Activated effector memory CD4-positive, alpha-beta T cell treated with anti-CD3 and anti-CD28 coated beads, Interleukin-2, amount 50 U/mL, for 16 hours (primary cell): ENCODE results near the gene PATL1.
"Not testable (repeated sequence)": the region's sequence is repeated elsewhere in the genome, so short reads cannot be mapped to it uniquely, and the experiment has no call there.

Experiments
- DNase-seq: peaks from one replicate; pipeline ENCODE4 v3.0.0-alpha.2; 2020

The PATL1 gene, protein sequence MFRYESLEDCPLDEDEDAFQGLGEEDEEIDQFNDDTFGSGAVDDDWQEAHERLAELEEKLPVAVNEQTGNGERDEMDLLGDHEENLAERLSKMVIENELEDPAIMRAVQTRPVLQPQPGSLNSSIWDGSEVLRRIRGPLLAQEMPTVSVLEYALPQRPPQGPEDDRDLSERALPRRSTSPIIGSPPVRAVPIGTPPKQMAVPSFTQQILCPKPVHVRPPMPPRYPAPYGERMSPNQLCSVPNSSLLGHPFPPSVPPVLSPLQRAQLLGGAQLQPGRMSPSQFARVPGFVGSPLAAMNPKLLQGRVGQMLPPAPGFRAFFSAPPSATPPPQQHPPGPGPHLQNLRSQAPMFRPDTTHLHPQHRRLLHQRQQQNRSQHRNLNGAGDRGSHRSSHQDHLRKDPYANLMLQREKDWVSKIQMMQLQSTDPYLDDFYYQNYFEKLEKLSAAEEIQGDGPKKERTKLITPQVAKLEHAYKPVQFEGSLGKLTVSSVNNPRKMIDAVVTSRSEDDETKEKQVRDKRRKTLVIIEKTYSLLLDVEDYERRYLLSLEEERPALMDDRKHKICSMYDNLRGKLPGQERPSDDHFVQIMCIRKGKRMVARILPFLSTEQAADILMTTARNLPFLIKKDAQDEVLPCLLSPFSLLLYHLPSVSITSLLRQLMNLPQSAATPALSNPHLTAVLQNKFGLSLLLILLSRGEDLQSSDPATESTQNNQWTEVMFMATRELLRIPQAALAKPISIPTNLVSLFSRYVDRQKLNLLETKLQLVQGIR

DNA sequence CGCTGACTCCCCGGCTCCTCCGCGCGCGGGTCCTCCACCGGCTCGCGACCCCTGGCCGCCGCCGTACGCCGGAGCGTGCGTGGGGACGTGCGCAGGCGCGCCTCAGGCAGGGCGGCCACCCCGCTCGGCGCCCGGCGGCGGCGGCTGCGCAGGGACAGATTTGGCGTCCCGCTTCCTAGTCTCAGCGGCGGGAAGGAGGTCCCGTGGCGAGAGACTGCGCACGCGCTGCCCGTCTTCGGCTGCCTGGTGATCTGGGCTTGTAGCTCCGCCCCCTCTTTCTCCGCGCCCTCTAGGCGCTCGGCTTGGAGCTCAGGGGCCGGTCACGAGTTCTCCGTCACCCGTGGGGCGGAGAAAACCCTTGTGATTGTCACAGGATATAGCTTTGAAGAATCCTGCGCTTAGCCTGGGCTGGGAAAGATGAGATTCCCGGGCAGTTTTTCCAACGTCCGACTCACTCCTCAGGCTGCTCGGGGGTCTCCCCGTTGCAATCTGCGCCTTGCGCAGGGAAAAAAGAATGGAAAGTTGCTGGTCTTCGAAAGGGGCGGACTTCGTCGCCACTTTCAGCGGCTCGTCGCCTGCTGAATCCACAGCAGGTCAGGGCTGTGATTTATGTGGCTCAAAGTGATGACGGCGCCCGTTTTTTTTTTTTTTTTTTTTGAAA is at the start of gene PATL1:
Gene PATL1, minus strand, starts transcription at position 88 of the 661 bp plus-strand sequence. CDS start 142 bp downstream, outside the sequence.
- DNase-seq: peak; percentile 100

DNA sequence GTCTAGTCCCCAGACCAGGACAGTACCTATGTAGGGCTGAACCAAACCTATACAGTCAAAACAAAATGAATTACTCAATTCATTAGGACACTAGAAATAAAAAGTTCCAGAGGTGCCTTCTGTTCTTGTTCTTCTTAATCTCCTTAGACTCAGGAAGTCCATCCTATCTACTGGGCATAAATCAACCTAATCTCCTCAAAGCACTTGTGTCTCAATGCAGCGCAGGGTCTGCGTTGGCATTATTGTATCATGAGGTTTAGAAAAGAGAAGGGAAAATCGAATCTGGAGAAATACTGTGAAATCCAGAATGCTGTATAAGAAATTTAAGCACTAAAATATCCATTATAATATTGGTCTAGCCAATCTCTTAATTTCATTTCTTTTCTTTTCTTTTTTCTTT is 47.2 kb upstream of the PATL1 start:
- DNase-seq: no peak

DNA sequence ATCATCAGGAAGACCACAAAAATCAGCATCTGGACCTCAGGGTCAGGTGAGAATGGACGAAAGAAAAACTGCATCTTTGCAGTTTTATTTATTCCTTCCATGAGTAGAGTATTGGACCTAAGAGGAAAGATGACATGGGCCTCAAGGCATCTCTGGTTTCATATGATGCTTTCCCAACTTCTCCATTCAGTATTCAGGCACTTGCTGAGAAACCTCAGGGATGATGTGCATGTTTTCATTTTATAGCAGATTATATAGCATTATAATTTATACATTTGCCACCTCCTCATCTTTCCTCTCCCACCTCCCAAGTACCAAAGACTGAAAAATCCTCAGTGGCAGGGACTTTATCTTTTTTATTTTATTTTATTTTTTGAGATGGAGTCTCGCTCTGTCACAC is 44.9 kb upstream of the PATL1 start, which contains the start of gene OR10V1:
Gene OR10V1, minus strand, starts transcription at position 101 of the 400 bp plus-strand sequence. Its CDS starts 0 bp downstream, at position 101.
- DNase-seq: no peak

DNA sequence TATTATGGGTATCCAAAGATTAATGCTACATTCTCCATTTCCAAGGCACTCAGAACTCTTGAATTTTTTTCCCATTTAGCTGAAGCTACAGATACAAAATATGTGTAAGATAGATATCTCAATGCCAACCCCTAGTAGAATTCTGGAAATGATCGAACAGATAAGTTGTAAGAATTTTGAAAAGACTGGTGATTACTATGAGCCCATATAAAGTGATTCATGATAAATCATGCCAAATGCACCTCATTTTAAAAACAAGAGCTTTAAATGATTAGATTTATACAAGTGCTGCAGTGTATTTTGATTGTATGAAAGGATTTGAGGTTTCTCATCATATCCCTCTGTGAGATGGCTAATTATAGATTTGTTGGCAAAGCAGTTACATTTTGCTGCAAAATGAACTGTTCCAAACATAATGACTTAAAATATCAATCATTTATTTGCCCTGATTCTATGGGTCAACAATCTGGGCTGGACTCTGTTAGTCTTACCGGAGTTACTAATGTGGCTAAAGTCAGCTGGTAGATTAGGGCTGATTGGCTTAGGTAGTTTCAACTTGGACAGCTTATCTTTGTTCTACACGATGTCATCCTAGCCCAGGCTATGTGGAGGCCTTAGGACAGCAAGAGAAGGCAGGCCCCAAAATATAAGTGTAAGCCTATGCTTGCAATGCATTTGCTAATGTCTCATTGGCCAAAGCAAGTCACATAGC is 41.5 kb upstream of the PATL1 start:
- DNase-seq: no peak

DNA sequence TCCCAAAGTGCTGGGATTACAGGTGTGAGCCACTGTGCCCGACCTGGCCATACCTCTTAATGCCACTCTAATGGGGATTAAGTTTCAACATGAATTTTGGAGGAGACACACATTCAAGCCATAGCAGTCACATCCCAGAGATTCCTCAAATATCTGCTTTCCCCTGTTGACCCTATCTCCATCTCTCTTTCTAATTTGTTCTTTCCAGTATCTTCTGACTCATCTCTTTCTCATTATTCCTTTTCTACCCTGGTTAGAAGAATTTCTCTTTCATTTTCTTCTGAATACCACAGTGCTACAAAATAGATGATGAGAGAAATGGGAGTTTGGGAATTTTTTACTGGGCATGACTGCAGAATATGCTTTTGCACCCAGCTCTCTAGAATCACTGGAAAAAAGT is 39.7 kb upstream of the PATL1 start:
- DNase-seq: no peak

DNA sequence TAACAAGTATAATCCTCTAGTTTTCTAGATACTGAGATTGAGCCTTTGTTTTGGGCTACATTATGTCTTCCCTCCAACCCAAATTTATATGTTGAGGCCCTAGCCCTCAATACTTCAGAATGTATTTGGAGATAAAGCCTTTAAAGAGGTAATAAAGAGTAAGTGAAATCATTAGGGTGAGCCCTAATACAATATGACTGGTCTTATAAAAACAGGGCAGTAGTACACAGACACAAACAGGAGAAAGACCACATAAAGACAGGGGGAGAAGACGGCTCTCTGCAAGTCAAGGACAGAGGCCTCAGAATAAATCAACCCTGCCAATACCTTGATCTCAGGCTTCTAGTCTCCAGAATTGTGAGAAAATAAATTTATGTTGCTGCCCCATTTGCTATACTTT is 38.5 kb upstream of the PATL1 start:
- no peak for DNase-seq

DNA sequence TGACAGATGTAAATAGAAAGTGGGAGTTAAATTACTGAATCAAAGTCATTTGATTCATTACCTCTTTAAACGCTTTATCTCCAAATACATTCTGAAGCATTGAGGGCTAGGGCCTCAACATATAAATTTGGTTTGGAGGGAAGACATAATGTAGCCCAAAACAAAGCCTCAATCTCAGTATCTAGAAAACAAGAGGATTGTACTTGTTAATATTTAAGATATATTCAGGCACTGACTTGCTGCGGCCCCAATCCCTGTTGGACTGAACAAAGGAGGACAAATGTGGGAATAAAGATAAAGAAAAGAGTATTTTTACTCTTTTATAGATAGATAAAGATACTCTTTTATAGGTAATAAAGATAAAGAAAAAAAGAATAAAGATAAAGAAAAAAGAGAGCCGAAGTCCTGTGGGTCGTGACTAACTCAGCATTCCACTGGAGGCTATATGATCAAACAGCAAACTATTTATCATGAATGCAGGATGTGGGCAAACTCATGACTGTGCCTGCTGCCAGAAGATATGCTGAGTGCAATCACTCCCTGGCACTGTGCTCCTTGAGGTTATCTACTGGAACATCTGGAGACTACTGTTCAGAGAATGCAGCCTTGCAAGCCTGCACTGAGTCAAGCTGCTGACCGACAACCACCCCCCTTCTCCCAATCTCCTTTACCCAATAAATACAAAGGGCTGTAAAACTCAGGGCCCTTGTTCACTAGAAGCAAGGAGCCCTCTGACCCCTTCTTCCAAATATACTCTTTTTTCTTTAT is 37.9 kb upstream of the PATL1 start:
- no peak for DNase-seq

DNA sequence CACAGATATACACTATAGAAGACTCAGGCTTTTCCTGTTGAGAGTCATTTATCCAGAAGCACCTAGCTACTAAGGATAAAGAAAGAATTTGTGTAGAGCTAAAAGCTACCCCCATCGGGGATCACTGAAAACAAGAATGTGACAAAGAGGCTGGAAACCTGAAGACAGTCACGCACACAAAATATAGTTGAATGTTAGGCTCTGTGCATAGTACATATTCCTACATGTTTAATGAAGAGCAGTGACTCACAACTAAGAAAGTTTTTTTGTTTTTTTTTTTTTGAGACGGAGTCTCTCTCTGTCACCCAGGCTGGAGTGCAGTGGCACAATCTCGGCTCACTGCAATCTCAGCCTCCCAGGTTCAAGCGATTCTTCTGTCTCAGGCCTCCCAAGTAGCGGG is 36.5 kb upstream of the PATL1 start:
- DNase-seq: no peak

DNA sequence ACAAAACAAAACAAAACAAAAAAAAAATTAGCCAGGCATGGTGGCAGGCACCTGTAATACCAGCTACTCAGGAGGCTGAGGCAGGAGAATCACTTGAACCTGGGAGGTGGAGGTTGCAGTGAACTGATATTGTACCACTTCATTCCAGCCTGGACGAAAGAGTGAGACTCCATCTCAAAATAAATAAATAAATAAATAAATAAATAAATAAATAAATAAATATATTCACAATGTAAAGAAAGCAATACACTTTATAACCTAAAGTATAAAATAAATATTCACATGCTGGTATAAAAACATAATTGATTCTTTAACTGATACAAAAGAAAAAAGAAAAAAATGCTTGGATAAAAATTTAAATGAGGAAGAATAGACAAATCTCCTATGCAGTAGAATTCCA is 34.7 kb upstream of the PATL1 start:
- not testable (repeated sequence) for DNase-seq

DNA sequence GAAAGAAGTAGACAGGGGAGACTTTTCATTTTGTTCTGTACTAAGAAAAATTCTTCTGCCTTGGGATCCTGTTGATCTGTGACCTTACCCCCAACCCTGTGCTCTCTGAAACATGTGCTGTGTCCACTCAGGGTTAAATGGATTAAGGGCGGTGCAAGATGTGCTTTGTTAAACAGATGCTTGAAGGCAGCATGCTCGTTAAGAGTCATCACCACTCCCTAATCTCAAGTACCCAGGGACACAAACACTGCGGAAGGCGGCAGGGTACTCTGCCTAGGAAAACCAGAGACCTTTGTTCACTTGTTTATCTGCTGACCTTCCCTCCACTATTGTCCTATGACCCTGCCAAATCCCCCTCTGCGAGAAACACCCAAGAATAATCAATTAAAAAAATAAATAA is 31.3 kb upstream of the PATL1 start:
- not testable (repeated sequence) for DNase-seq

DNA sequence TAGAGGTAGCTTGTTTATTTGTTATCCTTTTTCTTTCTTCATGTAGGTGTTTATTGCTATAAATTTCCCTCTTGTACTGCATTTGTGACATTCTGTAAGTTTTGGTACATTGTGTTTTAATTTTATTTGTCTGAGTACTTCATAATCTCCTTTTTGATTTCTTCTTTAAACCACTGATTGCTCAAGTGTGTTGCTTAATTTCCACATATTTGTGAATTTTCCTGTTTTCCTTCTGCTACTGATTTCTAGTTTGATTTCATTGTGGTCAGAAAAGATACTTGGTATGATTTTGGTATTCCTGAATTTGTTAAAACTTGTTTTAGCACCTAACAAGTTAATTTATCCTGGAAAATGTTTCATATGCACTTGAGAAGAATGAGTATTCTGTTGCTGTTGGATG is 29.7 kb upstream of the PATL1 start:
- DNase-seq: no peak

DNA sequence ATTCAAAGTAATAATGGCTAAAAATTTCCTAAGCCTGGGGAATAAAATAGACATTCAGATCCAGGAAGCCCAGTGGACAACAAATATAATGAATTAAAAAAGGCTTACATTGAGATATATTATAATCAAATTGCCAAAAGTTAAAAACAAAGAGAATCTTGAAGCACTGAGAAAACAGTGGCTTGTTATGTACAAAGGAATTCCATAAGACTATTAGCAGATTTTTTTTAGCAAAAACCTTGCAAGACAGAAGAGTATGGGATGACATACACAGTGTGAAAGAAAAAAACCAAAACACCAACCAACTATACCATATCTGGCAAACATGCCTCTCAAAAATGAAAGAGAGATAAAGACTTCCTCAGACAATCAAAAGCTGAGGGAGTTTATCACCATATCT is 24.1 kb upstream of the PATL1 start:
- DNase-seq: no peak

DNA sequence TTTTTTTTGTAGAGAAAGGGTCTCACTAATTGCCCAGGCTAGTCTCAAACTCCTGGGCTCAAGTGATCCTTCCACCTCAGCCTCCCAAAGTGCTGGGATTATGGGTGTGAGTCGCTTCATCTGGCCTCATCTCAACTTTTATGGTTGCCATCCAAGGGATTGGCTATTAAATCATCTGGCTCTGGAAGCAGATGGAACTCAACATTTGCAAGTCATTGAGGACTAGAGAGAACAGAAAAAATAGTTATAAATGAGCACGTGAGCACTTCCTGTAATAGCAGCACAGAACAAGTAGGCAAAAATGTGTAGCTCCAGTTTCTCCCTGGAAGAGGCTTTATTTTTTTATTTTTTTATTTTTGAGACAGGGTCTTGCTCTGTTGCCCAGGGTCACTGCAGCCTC is 22.3 kb upstream of the PATL1 start:
- no peak for DNase-seq

DNA sequence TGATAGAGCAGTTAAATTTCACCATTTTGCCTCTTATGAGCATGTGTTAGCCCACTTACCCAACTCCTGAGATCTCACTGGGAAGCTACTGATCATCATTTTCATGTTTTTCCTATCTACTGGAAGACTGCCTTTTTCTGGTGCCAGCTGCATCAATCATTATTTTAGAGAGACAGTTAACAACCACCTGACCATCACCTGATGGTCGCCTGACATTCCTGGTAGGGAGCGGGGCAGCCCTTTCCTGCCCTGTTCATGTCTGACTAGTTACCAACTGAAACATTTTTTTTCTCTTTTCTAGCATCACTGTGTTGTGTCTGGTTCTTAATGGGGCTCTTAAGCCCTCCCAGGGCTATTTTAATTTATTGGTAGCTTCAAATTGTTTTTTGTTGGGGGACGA is 20.2 kb upstream of the PATL1 start:
- DNase-seq: no peak

DNA sequence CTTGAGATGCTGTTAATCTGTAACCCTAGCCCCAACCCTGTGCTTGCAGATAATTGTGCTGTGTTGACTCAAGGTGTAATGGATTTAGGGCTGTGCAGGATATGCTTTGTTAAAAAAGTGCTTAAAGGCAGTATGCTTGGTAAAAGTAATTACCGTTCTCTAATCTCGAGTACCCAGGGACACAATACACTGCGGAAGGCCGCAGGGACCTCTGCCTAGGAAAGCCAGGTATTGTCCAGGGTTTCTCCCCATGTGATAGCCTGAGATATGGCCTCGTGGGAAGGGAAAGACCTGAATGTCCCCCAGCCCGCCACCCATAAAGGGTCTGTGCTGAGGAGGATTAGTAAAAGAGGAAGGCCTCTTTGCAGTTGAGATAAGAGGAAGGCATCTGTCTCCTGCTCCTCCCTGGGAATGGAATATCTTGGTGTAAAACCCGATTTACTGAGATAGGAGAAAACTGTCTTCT is 12.5 kb upstream of the PATL1 start:
- DNase-seq: not testable (repeated sequence)

DNA sequence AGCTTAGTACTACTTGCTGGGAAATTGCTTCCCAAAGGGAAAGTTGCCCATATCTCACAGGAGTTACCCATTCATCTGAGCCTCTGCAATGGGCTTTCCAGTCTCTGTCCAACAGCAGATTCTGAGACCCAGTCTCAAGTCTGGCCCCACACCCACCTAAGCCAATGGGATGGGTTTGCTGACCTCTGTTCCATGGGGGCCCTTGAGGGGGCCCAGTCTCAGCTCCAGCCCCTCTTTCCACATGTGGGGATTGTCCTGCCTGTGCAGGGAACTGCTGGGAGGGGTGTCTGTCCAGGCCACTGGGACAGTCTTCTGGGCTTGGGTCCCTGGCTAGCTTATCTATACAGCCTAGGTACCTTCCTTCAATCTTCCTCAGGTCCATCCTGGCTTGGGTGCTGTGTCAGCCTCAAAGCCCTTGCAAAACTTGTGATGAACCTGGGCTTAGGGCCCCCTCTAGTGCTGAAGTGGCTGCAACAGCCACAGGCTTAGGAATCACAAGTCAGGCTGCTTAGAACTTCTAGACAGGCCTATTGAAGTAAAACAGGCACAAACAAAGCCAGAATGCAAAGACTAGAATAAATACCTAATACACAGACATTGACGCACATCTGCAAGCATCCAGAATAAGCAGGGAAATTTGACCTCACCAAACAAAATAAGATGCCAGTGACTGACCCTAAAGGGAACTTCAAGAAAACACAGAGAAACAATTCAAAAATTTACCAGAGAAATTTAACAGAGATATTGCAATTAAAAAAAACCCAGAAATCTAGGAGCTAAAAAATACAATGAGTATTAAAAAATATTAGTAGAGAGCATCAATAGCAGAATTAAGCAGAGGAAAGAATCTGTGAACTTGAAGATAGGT is 11.7 kb upstream of the PATL1 start:
- DNase-seq: peak; percentile 80

DNA sequence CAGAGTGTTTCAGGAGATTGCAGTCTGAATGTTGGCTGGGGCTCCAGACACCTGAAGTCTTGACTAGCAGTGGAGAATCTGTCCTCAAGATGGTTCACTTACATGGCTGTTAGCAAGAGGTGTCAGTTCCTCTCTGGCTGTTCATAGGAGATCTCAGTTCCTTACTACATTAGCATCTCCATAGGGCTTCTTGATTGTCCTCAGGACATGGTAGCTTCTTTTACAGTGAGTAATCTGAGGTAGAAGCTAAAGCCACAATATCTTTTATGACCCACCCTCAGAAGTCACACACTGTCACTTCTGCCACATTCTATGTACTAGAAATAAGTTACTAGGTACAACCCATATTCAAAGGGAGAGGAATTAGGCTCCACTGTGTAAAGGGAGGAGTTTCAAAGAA is 10.5 kb upstream of the PATL1 start:
- DNase-seq: no peak

DNA sequence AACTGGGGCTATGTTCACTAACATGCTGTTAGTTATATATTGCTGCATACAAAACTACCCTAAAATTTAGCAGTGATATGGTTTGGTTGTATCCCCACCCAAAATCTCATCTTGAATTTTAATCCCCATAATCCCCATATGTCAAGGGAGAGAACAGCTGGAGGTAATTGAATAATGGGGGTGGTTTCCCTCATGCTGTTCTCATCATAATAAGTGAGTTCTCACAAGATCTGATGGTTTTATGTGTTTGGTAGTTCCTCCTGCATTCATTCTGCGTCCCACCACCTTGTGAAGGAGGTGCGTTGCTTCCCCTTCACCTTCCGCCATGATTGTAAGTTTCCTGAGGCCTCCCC is 10.0 kb upstream of the PATL1 start:
- DNase-seq: no peak

DNA sequence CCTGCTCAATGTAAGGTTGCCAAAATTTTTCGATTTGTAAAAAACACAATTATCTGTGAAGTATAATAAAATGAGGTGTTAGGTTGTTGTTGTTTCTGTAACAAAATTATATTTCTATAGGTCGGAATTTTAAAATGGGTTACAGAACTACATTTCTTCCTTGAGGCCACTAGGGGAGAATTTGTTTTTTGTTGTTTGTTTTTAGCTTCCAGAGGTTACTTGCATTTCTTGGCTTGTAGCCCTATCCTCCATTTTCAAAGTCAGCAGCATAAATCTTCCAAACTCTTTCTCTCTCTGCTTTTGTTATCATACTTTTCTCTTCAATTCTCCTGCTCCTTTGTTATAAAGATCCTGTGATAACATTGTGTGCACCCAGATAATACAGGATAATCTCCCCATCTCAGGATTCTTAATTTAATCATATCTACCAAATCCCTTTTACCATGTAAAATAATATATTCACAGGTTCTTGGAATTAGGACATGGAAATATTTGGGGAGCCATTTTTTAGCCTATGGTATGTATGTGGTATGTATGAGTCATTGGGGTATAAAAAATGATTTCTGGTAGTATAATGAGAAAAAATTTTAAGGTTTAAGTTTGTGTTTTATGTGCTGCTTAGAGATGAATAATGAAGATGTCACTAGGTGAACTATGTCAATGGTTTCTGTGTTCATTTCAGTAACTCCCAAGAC is 9.4 kb upstream of the PATL1 start:
- DNase-seq: no peak

DNA sequence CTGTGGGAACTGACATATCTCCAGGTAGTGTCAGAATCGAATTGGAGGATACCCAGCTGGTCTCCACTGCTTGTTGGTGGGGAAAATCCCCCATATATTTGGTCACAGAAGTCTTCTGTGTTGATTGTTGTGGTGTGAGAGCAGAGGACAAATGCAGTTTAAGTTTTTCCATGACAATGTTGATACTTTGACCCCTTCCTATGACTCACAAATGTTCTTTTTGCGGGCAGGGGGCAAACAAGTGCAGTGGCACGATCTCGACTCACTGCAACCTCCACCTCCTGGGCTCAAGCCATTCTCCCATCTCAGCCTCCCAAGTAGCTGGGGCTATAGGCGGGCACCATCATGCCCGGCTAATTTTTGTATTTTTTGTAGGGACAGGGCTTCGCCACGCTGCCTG is 7.4 kb upstream of the PATL1 start:
- DNase-seq: no peak

DNA sequence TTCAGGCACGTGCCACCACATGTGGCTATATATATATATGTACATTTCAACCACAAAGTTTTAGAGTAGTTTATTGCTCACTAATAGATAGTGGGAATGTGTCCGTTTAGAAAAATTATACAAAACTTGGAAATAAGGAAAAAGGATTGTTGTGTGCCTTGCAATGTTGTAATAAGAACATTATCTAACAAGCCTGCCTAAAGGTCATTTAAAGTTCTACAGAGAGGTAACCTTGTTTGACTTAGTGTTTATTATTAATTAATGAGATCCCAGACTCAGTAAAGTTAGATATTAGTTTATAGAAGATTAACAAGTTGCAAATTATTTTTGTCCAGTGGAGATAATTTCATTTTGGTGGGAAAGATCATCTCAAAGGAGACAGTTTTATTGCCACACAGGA is 5.5 kb upstream of the PATL1 start:
- no peak for DNase-seq
